ENCODE measurements around the gene NUAK1.

- no peak for TF ChIP-seq CTCF (IDR thresholded peaks at IDR 0.05; ENCODE audit: low read depth, low read length, poor library complexity, severe bottlenecking)
- no peak for TF ChIP-seq EZH2phosphoT487 (IDR thresholded peaks at IDR 0.05; ENCODE audit: borderline replicate concordance, low read length)
These were observed 11.8 kb upstream of the NUAK1 start for GRCh38 chr12:106150555-106150954.

Measured in DOHH2 (cell line).